Measurements from ENCODE around the gene ARHGEF16.

GRCh38 chr1:3465091-3465934 is 10.8 kb downstream of the ARHGEF16 start:
- no peak for TF ChIP-seq CTCF (IDR thresholded peaks at IDR 0.05)
- no peak for TF ChIP-seq POLR2A (IDR thresholded peaks at IDR 0.05)
- TF ChIP-seq POLR2AphosphoS5 (IDR thresholded peaks at IDR 0.05) = no peak
